Gastroesophageal sphincter (tissue), 3 donors: Measurements from ENCODE around the gene VAMP4.

Experiments
- POLR2A ChIP-seq, 2 donors: fragments of 450-650 bp; IDR thresholded peaks; one replicate each; pipeline ENCODE4 v1.6.1; 2017; ENCODE audit warnings: antibody characterized with exemption in 2 of 2, mild to moderate bottlenecking in 2 of 2, moderate library complexity in 1 of 2
- POLR2AphosphoS5 ChIP-seq: sonication (generic); formaldehyde crosslinking; IDR thresholded peaks from one replicate; pipeline ENCODE4 v1.6.1; 2017; ENCODE audit warnings: antibody characterized with exemption
- TF ChIP-seq, protein P1 (sequence below), 4 experiments: fragments of 200-600 bp in 2 of 4; fragments of 450-650 bp in 2 of 4; sonication (generic) in 1 of 4; IDR thresholded peaks; one replicate each; pipeline ENCODE4 v1.5.1; 2017 to 2019; ENCODE audit warnings: antibody characterized with exemption in 4 of 4, mild to moderate bottlenecking in 2 of 4, moderate library complexity in 2 of 4

DNA sequence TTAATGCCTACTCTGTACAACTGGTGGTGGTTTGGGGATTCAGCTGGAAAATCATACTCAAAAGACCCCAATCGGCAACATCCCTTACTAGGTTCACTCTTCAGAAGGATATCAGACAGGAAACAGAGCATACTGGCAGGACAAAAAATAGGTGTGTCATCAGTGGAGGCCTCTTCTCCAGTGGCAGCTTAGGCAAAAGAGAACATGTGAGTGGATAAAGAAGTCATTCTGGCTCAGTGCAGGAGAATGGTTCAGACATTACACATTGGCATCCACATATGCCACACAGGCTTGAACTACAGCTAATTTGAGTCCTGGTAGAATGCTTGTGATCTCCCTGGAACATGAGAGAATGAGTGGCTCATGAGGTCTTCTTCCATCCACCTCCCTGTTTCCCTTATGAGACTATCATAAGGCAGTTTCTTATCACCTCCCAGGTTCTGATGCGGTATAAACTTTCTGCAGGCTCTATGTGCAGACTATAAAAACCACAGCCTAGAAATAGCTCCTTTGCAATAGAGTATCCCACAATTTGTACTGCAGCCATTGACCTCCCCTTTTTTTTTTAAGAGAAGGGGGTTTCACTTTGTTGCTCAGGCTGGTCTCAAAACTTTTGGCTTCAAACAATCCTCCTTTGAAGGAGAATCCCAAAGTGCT, 24.7 kb downstream of the VAMP4 start:
- TF ChIP-seq, protein P1, sequence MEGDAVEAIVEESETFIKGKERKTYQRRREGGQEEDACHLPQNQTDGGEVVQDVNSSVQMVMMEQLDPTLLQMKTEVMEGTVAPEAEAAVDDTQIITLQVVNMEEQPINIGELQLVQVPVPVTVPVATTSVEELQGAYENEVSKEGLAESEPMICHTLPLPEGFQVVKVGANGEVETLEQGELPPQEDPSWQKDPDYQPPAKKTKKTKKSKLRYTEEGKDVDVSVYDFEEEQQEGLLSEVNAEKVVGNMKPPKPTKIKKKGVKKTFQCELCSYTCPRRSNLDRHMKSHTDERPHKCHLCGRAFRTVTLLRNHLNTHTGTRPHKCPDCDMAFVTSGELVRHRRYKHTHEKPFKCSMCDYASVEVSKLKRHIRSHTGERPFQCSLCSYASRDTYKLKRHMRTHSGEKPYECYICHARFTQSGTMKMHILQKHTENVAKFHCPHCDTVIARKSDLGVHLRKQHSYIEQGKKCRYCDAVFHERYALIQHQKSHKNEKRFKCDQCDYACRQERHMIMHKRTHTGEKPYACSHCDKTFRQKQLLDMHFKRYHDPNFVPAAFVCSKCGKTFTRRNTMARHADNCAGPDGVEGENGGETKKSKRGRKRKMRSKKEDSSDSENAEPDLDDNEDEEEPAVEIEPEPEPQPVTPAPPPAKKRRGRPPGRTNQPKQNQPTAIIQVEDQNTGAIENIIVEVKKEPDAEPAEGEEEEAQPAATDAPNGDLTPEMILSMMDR (IDR thresholded peaks at IDR 0.05) = no peak
- no peak for TF ChIP-seq POLR2A (IDR thresholded peaks at IDR 0.05)
- no peak for TF ChIP-seq POLR2AphosphoS5
